HL-60 (cell line): ENCODE measurements around the gene GPX3.

Source experiments
- DNase-seq, 2 experiments: peaks; one replicate each; pipeline ENCODE4 v3.0.0-alpha.2; 2010 to 2020; ENCODE audit warnings: low read depth in 1 of 2, low spot score in 1 of 2
- H3K27ac ChIP-seq: fragments of 250-450 bp; sonication (Bioruptor Pico); replicated peaks from 2 replicates; pipeline ENCODE4 v1.5.1; 2020; ENCODE audit warnings: mild to moderate bottlenecking, moderate library complexity
- H3K27me3 ChIP-seq: fragments of 250-450 bp; sonication (Bioruptor Pico); 2 replicates; pipeline ENCODE4 v1.5.1; 2021; ENCODE audit warnings: mild to moderate bottlenecking, moderate library complexity; ENCODE audit not compliant: insufficient read depth, poor library complexity, severe bottlenecking
- H3K4me3 ChIP-seq: replicated peaks from 2 replicates; pipeline ENCODE4 v1.5.1; 2011; ENCODE audit warnings: mild to moderate bottlenecking, control low read depth, low read length; ENCODE audit not compliant: insufficient read depth
- CTCF ChIP-seq: IDR thresholded peaks from one replicate; pipeline ENCODE4 v1.5.1; 2011; ENCODE audit warnings: low read length, control low read depth, inconsistent platforms; ENCODE audit not compliant: insufficient read depth
- GABPA ChIP-seq: IDR thresholded peaks from 2 replicates; pipeline ENCODE4 v1.6.1; 2012; ENCODE audit warnings: low read depth
- POLR2AphosphoS5 ChIP-seq: IDR thresholded peaks from 2 replicates; pipeline ENCODE4 v1.6.1; 2012; ENCODE audit warnings: low read depth
- SPI1 ChIP-seq: IDR thresholded peaks from 2 replicates; pipeline ENCODE4 v1.6.1; 2012; ENCODE audit warnings: low read depth, mild to moderate bottlenecking, borderline replicate concordance
- TF ChIP-seq, protein P1 (sequence below): IDR thresholded peaks from 2 replicates; pipeline ENCODE4 v1.6.1; 2012; ENCODE audit warnings: low read depth; ENCODE audit not compliant: insufficient replicate concordance

GPX3 gene

DNA sequence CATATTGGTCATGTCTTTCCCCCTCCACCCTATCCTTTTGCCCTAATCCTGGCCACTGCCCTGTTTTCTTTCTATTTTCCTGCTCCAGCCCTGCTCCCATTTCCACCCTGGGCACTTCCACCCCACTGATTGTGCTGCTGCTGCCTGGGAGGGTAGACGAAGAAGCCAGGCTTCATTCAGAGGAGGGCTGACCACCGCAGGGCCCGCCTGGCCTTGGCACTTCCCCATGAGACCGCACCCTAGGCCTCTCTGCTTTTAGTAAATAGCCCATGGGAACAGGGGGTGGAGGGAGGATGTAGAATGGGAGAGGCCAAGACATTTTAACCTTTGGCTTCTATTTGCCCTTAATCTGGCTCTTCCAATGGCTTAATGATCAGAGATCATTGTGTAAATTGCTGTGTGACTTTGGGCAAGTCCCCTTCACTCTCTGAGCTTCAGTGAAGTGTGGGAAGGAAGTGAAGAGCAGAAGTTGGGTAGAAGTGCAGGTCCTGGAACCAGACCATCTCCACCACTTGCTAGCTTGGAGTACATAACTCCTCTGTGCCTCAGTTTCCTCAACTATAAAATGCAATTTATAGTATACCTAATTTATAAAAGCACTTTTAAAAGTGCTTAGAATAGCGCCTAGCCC, 13.6 kb upstream of the GPX3 start:
- no peak for TF ChIP-seq POLR2AphosphoS5
- no peak for TF ChIP-seq CTCF
- no peak for TF ChIP-seq SPI1
- TF ChIP-seq, protein P1, sequence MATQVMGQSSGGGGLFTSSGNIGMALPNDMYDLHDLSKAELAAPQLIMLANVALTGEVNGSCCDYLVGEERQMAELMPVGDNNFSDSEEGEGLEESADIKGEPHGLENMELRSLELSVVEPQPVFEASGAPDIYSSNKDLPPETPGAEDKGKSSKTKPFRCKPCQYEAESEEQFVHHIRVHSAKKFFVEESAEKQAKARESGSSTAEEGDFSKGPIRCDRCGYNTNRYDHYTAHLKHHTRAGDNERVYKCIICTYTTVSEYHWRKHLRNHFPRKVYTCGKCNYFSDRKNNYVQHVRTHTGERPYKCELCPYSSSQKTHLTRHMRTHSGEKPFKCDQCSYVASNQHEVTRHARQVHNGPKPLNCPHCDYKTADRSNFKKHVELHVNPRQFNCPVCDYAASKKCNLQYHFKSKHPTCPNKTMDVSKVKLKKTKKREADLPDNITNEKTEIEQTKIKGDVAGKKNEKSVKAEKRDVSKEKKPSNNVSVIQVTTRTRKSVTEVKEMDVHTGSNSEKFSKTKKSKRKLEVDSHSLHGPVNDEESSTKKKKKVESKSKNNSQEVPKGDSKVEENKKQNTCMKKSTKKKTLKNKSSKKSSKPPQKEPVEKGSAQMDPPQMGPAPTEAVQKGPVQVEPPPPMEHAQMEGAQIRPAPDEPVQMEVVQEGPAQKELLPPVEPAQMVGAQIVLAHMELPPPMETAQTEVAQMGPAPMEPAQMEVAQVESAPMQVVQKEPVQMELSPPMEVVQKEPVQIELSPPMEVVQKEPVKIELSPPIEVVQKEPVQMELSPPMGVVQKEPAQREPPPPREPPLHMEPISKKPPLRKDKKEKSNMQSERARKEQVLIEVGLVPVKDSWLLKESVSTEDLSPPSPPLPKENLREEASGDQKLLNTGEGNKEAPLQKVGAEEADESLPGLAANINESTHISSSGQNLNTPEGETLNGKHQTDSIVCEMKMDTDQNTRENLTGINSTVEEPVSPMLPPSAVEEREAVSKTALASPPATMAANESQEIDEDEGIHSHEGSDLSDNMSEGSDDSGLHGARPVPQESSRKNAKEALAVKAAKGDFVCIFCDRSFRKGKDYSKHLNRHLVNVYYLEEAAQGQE, result no peak
- TF ChIP-seq GABPA, result no peak
- DNase-seq, result no peak
- H3K4me3 ChIP-seq, result no peak overlapping the region
- H3K27ac ChIP-seq, result no peak overlapping the region
- H3K27me3 ChIP-seq, result no peaks in the 10 kb centered on the region

DNA sequence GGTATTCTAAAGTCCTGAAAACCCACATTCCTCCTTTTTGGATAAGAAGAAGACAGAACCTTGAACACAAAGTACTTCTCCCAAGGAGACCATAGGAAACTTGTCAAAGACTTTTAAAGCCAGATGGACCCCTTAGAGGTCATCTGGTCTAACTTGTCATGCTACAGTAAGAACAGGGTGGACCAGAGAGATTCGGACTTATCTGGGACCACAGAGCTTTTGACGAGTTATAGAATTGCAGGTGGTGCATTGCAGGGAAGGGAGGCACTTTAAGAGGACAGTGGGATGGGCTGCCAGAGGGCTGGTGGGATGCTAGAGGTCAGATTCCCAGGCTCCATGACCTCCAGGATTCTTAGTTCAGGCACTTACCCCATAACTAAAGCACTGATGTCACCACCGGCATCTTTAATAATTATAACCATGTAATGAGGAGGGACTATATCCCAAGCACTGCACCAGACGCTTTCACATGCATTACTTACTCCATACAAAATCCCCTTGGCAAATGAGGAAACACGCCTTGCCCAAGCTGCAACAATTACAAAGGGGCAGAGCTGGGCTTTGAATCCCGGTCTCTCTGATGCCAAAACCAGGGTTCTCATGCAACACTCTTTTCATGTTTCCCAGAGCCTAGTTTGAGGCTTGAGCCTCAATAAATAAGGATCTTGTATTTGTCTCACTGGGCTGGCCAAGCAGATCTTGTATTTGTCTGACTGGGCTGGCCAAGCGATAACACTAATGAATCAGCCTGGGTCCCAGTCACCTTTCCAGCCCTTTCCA, 12.8 kb upstream of the GPX3 start:
- Histone ChIP-seq H3K4me3 (no peak overlapping the region), H3K27me3 (no peaks in the 10 kb centered on the region), H3K27ac (no peak overlapping the region)
- DNase-seq, result no peak
- TF ChIP-seq SPI1 (no peak), POLR2AphosphoS5 (no peak), GABPA (no peak), CTCF (no peak)
- TF ChIP-seq, protein P1, result no peak

DNA sequence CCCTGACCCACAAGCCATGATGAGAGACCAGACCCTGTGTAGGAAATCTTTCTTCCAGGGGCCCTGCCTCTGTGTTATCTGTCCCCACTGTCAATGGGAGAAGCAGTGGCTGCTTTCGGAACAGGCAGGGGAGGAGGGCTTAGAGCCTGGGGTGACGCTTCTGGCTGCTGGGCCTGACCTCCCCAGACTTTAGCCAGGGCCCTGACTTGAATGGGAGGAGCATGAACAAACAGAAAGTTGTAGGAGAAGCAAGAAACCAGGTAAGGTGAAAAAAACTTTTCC, 12.2 kb upstream of the GPX3 start:
- Histone ChIP-seq H3K27me3 (no peaks in the 10 kb centered on the region), H3K4me3 (no peak overlapping the region), H3K27ac (no peak overlapping the region)
- DNase-seq, result no peak
- TF ChIP-seq, protein P1, result no peak
- TF ChIP-seq POLR2AphosphoS5 (no peak), CTCF (no peak), SPI1 (no peak), GABPA (no peak)
